Osteoblast (primary cell): ENCODE measurements around the gene LIX1. TPM values are rescaled to one million over a fixed set of nuclear protein-coding genes. Genes with fewer than 3 reads are reported as not detected.

Experiments used
- DNase-seq: peaks from one replicate; pipeline ENCODE4 v3.0.0; 2011; ENCODE audit warnings: low spot score, mixed read lengths; ENCODE audit not compliant: insufficient read length; ENCODE audit errors: missing footprints
- H2AFZ ChIP-seq: 2 replicates; pipeline ENCODE4 v1.6.0; 2011; ENCODE audit warnings: mild to moderate bottlenecking, low read length
- H3K27ac ChIP-seq: 2 replicates; pipeline ENCODE4 v1.5.1; 2011; ENCODE audit warnings: mild to moderate bottlenecking, low read depth, low read length, moderate library complexity
- H3K27me3 ChIP-seq: 2 replicates; pipeline ENCODE4 v1.6.0; 2012; ENCODE audit warnings: mild to moderate bottlenecking, control low read depth, inconsistent platforms, low read length, moderate library complexity; ENCODE audit not compliant: insufficient read depth
- H3K36me3 ChIP-seq: 2 replicates; pipeline ENCODE4 v1.5.1; 2011; ENCODE audit warnings: mild to moderate bottlenecking, low read length, control low read depth, moderate library complexity; ENCODE audit not compliant: insufficient read depth
- H3K4me1 ChIP-seq: 2 replicates; pipeline ENCODE4 v1.5.1; 2011; ENCODE audit warnings: mild to moderate bottlenecking, low read length, control low read depth, moderate library complexity; ENCODE audit not compliant: insufficient read depth
- H3K4me2 ChIP-seq: 2 replicates; pipeline ENCODE4 v1.6.0; 2011; ENCODE audit warnings: mild to moderate bottlenecking, low read length; ENCODE audit not compliant: insufficient read depth
- H3K4me3 ChIP-seq: fragments of 200-600 bp; sonication (generic); 3 replicates; pipeline ENCODE4 v1.5.1; 2012; ENCODE audit warnings: mild to moderate bottlenecking, low read length, inconsistent platforms; ENCODE audit not compliant: insufficient read depth
- H3K79me2 ChIP-seq: 2 replicates; pipeline ENCODE4 v1.6.0; 2012; ENCODE audit warnings: mild to moderate bottlenecking, low read length, control low read depth, inconsistent platforms; ENCODE audit not compliant: insufficient read depth
- H3K9me3 ChIP-seq: 2 replicates; pipeline ENCODE4 v1.5.1; 2011; ENCODE audit warnings: low read depth, low read length, control low read depth
- H4K20me1 ChIP-seq: 2 replicates; pipeline ENCODE4 v1.6.0; 2012; ENCODE audit warnings: mild to moderate bottlenecking, low read length, control low read depth; ENCODE audit not compliant: insufficient read depth
- total RNA-seq: library from RNA; depleted of rRNA; stranded (reverse); fragments of >200 nt; gene quantifications from 2 replicates; pipeline ENCODE4 v1.2.3, GENCODE V29; 2012
- TF ChIP-seq, protein P1 (sequence below): IDR thresholded peaks from 2 replicates; pipeline ENCODE4 v1.5.1; 2011; ENCODE audit warnings: mild to moderate bottlenecking, low read depth, low read length, moderate library complexity; ENCODE audit errors: extremely low read depth

LIX1 gene
- total RNA-seq, 1 donor, result not detected

DNA sequence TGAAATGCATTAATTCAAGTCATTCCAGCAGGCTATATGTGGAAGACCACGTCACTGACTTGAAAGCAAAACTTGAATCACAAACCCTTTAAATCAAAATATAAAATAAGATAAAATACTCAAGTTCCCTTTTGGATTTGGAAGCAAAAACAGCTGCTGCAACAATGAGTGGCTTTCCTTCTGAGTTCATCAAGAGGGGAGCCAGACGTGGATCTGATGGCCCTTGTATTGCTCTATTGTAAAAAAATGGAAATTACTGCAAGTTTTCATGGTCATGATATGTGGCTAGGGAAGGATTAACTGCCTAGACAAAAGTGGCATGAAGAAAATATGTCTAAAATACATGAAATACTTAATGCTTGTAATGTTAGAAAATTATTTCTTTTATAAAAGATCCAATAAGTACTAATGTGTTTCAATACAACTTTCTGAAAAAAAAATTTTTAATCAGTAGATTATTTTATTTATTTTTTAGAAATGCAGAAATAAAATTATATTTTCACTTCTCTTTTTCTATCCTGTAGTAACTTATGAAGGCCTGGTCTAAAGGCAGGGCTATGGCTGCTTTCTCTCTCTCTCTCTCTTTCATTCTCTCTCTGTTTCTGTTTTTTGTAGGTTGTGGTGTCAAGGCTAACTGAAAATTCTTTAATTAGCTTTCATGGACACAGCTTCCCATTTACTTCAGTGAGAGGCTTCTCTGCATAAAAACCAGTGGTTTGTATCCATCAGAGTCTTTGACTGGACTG is 24.0 kb downstream of the LIX1 start:
- Histone ChIP-seq H3K27ac (no peak overlapping the region), H2AFZ (no peak overlapping the region), H3K27me3 (peaks cover 29% of the 10 kb centered on the region), H3K4me2 (no peak overlapping the region), H3K79me2 (no peaks in the 10 kb centered on the region), H3K4me3 (no peak overlapping the region), H4K20me1 (no peaks in the 10 kb centered on the region), H3K9me3 (no peaks in the 10 kb centered on the region), H3K36me3 (no peaks in the 10 kb centered on the region), H3K4me1 (no peaks in the 10 kb centered on the region)
- DNase-seq, result no peak
- TF ChIP-seq, protein P1, sequence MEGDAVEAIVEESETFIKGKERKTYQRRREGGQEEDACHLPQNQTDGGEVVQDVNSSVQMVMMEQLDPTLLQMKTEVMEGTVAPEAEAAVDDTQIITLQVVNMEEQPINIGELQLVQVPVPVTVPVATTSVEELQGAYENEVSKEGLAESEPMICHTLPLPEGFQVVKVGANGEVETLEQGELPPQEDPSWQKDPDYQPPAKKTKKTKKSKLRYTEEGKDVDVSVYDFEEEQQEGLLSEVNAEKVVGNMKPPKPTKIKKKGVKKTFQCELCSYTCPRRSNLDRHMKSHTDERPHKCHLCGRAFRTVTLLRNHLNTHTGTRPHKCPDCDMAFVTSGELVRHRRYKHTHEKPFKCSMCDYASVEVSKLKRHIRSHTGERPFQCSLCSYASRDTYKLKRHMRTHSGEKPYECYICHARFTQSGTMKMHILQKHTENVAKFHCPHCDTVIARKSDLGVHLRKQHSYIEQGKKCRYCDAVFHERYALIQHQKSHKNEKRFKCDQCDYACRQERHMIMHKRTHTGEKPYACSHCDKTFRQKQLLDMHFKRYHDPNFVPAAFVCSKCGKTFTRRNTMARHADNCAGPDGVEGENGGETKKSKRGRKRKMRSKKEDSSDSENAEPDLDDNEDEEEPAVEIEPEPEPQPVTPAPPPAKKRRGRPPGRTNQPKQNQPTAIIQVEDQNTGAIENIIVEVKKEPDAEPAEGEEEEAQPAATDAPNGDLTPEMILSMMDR, result no peak

DNA sequence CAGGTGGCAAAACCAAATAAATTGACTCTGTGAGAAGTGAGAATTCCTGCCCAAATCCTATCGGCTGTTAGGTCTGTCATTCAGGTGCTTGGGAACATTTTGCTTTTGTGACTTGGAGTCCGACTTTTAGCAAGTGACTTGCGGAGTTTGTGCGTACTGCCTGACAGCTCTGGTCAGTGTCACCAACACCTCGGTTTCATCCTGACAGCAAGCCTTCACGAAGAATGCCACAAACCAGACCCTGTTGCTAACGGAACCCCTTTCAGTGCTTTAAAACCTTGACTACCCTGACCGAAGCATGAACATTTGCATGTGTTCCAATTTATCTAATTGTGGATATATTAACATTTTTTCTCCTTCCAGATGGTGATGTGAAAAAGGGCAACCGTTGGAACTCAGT is 26.5 kb downstream of the LIX1 start:
- no peaks in the 10 kb centered on the region for H3K9me3 ChIP-seq

GRCh38 chr5:97112230-97112629 is 30.2 kb downstream of the LIX1 start:
- TF ChIP-seq, protein P1, result no peak
- H3K4me1 ChIP-seq, result no peaks in the 10 kb centered on the region
- H3K4me3 ChIP-seq, result no peak overlapping the region
- H3K27ac ChIP-seq, result no peak overlapping the region
- no peak overlapping the region for H2AFZ ChIP-seq
- H4K20me1 ChIP-seq, result no peaks in the 10 kb centered on the region
- no peaks in the 10 kb centered on the region for H3K79me2 ChIP-seq
- H3K9me3 ChIP-seq, result no peaks in the 10 kb centered on the region
- H3K27me3 ChIP-seq, result peaks cover 7% of the 10 kb centered on the region
- no peaks in the 10 kb centered on the region for H3K36me3 ChIP-seq
- H3K4me2 ChIP-seq, result no peak overlapping the region
- peak; percentile 56 for DNase-seq

More for the DNA sequence above, 26.5 kb downstream of the LIX1 start:
- TF ChIP-seq, protein P1, result no peak
- Histone ChIP-seq H3K79me2 (no peaks in the 10 kb centered on the region), H4K20me1 (no peaks in the 10 kb centered on the region), H3K4me3 (no peak overlapping the region), H2AFZ (no peak overlapping the region), H3K27ac (no peak overlapping the region), H3K27me3 (peaks cover 4% of the 10 kb centered on the region), H3K4me2 (no peak overlapping the region), H3K36me3 (no peaks in the 10 kb centered on the region), H3K4me1 (no peaks in the 10 kb centered on the region)
- DNase-seq, result no peak

DNA sequence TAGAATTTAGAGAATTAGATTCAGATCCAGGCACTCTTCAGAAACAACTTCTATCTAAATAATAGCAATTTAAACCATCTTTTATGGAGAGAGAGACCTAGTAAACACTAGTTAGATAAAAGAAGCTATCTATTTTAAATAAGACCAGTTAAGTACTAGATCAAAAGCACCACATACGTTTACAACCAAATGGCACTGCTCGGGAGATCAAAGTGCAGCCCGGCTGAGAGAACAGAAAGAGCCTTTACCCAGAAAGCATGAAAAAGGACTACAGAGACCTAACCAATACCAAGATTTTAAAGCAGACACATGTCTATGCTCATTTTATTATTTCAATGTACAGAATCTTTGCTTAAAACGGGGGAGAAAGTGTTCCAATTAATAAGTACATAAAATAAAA is 30.8 kb downstream of the LIX1 start:
- H3K27ac ChIP-seq, result no peak overlapping the region
- peaks cover 7% of the 10 kb centered on the region for H3K27me3 ChIP-seq
- no peaks in the 10 kb centered on the region for H3K36me3 ChIP-seq
- no peaks in the 10 kb centered on the region for H4K20me1 ChIP-seq
- no peaks in the 10 kb centered on the region for H3K79me2 ChIP-seq
- no peak overlapping the region for H2AFZ ChIP-seq
- no peaks in the 10 kb centered on the region for H3K4me1 ChIP-seq
- TF ChIP-seq, protein P1, result no peak
- DNase-seq, result no peak
- no peak overlapping the region for H3K4me3 ChIP-seq
- H3K4me2 ChIP-seq, result no peak overlapping the region
- H3K9me3 ChIP-seq, result no peaks in the 10 kb centered on the region
